Stimulated activated CD4-positive, alpha-beta T cell treated with anti-CD3 and anti-CD28 coated beads, TNF-alpha, amount 100 ng/mL, for 24 hours (primary cell): ENCODE measurements around the gene FEM1B.

Experiments
- DNase-seq, 3 experiments: peaks; one replicate each; pipeline ENCODE4 v3.0.0-alpha.2; 2020; ENCODE audit warnings: low read depth in 3 of 3

Gene FEM1B

GRCh38 chr15:68322796-68323195 is 45.3 kb downstream of the FEM1B start:
- no peak for DNase-seq

- no peak for DNase-seq
Measured at GRCh38 chr15:68325726-68326125, 48.2 kb downstream of the FEM1B start.

- DNase-seq, result no peak
Measured at GRCh38 chr15:68326711-68327354, 49.3 kb downstream of the FEM1B start.

- no peak for DNase-seq
Measured at GRCh38 chr15:68328443-68328842, 50.9 kb downstream of the FEM1B start.

- no peak for DNase-seq
Measured at GRCh38 chr15:68328964-68329363, 51.4 kb downstream of the FEM1B start.

- no peak for DNase-seq
Measured at GRCh38 chr15:68330416-68330815, 52.9 kb downstream of the FEM1B start.

GRCh38 chr15:68330901-68331300 is 53.4 kb downstream of the FEM1B start:
- DNase-seq, result no peak

- DNase-seq, result no peak
Measured at GRCh38 chr15:68332266-68332665, 54.7 kb downstream of the FEM1B start.

GRCh38 chr15:68333775-68334470 is 56.4 kb downstream of the FEM1B start:
- DNase-seq, result no peak

- DNase-seq, result no peak
Measured at GRCh38 chr15:68334661-68335124, 57.1 kb downstream of the FEM1B start.

GRCh38 chr15:68335251-68335650 is 57.7 kb downstream of the FEM1B start:
- DNase-seq, result no peak

- DNase-seq, result no peak
Measured at GRCh38 chr15:68335655-68336054, 58.1 kb downstream of the FEM1B start.

GRCh38 chr15:68336516-68336915 is 59.0 kb downstream of the FEM1B start:
- DNase-seq, result no peak

GRCh38 chr15:68337826-68338225 is 60.3 kb downstream of the FEM1B start:
- DNase-seq, result no peak

GRCh38 chr15:68339481-68339880 is 61.9 kb downstream of the FEM1B start:
- DNase-seq, result no peak

GRCh38 chr15:68340726-68341671 is 63.5 kb downstream of the FEM1B start:
- no peak for DNase-seq

GRCh38 chr15:68341760-68342725 is 64.5 kb downstream of the FEM1B start:
- DNase-seq, result no peak

- no peak for DNase-seq
Measured at GRCh38 chr15:68343579-68344225, 66.2 kb downstream of the FEM1B start.

GRCh38 chr15:68344600-68344999 is 67.1 kb downstream of the FEM1B start:
- DNase-seq, result no peak
